NCI-H345 (cell line): ENCODE results near the gene MIS18BP1.
"Not testable (repeated sequence)": the region's sequence is repeated elsewhere in the genome, so short reads cannot be mapped to it uniquely, and the experiment has no call there.

Source experiments
- DNase-seq: peaks from one replicate; lab custom pipeline; 2025; lab: John Stamatoyannopoulos, UW

MIS18BP1 gene

DNA sequence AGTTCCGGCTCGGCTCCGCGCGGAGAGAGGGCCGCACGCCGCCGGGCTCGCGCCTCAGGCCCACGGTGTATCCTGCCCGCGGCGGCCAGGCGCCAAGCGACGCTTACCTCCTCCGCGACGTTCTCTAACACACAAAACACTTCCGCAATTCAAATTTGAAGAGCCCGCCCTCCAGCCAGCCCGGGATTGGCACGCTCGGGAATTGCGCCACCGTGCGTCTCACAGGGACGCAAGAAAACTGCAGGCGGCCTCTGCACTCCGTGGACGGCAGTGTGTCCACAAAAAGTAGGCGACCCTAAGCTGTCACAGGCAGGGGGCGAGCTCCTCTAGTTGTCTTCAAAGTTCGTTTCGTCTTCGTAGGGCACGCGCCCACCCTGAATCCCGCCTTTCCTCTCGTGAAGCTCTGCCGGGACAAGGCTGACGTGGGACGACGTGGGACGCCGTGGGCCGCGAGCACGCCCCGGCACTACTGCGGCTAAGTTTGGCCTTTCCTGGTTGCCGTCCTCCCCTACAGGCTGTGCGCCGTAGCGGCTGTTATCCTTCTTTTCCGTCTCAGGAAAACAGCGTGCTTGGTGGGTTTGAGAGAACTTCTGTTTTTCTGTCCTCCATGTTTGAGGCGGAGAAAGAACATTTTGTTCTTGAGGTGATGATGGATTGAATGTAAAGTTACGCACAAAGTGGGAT, at the start of gene MIS18BP1:
Gene MIS18BP1 (minus strand): TSS at position 133 of the 684 bp plus-strand sequence. CDS start 5,916 bp downstream, outside the sequence.
- peak; percentile 94 for DNase-seq

GRCh38 chr14:45298423-45299117, 45.6 kb upstream of the MIS18BP1 start:
- no peak for DNase-seq

DNA sequence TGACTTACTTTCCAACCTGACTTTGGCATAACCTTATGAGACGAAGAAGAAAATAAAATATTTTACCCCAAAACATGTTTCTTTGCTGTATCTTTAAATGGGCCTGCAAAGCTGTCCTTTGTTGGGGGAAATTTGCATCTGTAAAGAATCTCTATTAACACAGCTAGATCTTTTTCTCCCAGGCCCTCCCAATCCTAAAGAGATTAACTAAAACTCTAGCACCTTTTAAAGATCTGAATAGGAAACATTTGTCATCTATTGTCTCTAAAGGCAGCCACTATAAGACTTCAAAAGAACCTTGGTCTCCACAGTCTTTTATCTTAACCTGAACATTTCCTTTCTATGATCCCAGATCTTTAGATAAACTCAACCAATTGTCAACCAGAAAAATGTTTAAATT, 41.8 kb upstream of the MIS18BP1 start:
- not testable (repeated sequence) for DNase-seq

DNA sequence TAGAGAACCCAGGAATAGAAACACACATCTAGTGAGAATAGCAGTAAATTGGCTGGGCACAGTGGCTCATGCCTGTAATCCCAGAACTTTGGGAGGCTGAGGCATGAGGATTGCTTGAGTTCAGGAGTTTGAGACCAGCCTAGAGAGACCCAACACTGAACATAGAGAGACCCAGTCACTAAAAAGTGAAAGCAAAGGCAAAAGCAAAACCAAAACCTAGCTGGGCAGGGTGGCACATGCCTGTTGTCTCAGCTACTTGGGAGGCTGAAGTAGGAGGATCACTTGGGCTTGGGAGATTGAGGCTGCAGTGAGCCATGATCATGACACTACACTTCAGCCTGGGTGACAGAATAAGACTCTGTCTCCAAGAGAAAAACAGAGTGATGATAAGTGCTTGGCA, 37.5 kb upstream of the MIS18BP1 start:
- DNase-seq = no peak

DNA sequence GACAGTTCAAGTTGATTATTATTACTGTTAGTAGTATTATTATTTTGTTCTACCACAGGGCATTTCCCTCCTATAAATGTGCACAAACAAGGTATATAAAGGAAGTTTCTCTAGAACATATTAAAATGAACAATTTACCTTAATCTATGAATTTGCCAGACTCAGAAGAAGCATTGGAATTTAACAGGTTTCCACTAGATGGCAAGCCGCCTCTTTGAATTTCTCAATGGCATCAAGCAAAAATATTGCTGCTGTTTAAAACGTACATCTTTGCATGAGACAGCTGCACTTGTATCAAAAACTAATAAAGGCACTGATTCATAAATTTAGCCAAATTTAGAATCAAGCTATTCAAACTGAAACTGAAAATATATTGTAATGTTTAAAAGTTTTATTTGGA, 34.6 kb upstream of the MIS18BP1 start:
- no peak for DNase-seq

DNA sequence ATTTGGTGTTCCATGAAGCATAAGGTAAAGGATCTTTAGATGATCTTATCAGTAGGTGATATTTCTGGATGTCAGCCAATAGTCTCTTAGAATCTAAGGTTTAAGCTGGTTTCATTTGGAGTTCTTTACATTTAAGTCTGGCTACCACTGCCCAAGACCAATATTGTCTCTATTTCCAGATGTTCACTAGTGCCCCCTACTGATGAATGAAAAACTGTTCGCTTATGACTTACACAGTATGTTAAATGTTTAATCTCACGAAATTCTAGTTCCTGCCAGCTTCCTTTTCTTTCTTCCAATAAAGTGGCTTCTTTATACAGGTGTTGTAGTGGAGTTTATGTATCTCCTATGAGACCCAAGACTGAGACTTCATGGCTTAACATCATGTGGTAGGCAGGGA, 31.8 kb upstream of the MIS18BP1 start:
- DNase-seq = no peak

DNA sequence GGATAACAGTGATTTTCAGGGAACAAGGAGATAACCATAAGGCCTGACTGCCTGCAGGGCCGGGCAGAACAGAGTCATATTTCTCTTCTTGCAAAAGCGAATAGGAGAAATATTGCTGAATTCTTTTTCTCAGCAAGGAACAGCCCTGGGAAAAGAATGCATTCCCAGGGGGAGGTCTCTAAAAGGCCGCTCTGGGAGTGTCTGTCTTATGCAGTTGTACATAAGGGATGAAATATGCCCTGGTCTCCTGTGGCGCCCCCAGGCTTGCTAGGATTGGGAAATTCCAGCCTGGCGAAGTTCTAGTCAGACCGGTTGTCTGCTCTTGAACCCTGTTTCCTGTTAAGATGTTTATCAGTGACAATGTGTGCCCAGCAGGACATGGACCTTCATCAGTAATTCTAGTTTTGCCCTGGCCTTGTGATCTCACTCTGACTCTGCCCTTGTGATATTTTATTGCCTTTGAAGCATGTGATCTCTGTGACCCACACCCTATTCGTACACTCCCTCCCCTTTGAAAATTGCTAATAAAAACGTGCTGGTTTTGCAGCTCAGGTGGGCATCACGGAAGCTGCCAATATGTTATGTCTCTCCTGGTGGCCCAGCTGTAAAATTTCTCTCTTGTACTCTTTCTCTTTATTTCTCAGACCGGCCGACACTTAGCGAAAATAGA, 28.9 kb upstream of the MIS18BP1 start:
- not testable (repeated sequence) for DNase-seq

GRCh38 chr14:45271858-45272537, 19.0 kb upstream of the MIS18BP1 start:
- no peak for DNase-seq

DNA sequence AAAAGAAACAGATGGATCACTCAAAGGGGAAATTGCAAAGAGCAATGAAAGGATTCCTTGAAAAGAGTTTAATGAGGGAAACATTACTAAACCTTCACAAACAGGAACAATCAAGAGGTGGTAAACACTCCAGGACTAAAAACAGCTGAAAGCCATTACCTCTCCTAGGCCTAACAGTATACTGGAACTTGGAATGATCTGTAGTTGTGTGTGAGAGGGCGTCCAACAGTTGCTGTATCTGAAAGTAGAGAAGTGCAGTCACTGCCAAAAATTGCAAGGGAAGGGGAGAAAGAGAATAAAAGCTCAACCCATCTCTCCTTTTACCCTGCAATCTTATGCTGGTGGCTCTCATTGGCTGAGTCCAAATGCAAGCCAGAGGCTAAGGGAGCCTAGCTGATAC, 17.0 kb upstream of the MIS18BP1 start:
- no peak for DNase-seq

GRCh38 chr14:45267071-45267470, 14.1 kb upstream of the MIS18BP1 start:
- no peak for DNase-seq

GRCh38 chr14:45262637-45263036, 9.6 kb upstream of the MIS18BP1 start:
- no peak for DNase-seq

DNA sequence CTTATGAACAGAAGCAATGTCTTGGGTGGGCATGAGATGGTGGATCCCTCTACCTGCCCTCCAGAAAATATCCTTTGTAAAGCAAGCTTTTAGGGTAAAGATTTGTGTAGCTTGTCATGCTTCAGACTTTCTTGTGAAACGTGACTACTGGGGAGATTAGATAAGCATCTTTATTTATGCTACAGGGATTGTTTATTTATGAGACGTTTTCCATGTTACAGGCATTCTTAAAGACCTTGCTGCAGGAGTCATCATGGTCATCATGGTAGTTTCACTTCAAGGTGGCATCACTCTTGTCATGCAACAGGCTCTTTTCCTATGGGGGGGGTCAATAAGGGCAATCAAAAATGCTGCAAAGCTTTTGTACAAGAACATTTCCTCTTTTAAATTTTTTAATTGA, 8.2 kb upstream of the MIS18BP1 start:
- no peak for DNase-seq

GRCh38 chr14:45258805-45259204, 5.8 kb upstream of the MIS18BP1 start:
- no peak for DNase-seq

DNA sequence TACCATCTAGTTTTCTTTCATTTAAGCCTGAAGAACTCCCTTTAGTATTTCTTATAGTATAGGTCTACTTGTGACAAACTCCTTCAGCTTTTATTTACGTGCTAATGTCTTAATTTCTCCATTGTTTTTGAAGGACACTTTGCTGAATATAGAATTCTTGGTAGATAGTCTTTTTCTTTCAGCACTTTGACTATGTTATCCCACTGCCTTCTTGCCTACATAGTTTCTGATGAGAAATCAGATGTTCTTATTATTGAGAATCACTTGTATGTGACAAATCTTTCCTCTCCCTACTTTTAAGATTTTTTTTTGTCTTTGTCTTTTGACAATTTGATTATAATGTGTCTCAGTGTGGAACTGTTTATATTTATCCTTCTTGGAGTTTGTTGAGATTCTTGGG, 5.1 kb upstream of the MIS18BP1 start:
- DNase-seq = no peak

- no peak for DNase-seq
Measured at GRCh38 chr14:45254771-45255170, 1.8 kb upstream of the MIS18BP1 start.

DNA sequence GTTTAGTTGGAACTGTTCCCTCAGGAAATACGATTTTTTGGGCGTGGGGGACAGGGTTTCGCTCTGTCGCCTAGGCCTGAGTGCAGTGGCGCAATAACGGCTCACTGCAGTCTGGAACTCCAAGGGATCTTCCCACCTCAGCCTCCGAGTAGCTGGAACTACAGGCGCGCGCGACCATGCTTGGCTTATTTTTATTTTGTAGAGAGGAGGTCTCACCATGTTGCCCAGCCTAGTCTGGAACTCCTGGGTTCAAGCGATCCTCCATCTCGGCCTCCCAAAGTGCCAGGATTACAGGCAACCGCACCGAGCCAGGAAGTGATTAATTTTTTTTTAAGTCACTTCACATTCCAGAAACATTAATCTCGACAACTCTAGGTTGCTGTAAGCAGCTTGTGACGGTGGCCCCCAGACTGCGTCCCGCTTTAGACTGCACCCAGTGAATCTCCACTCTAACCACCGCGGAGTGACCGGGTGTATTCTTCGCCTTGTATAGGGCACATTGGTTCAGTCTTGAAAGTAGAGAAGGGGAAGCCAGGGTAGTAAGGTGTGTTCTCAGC, 830 bp upstream of the MIS18BP1 start:
- no peak for DNase-seq

DNA sequence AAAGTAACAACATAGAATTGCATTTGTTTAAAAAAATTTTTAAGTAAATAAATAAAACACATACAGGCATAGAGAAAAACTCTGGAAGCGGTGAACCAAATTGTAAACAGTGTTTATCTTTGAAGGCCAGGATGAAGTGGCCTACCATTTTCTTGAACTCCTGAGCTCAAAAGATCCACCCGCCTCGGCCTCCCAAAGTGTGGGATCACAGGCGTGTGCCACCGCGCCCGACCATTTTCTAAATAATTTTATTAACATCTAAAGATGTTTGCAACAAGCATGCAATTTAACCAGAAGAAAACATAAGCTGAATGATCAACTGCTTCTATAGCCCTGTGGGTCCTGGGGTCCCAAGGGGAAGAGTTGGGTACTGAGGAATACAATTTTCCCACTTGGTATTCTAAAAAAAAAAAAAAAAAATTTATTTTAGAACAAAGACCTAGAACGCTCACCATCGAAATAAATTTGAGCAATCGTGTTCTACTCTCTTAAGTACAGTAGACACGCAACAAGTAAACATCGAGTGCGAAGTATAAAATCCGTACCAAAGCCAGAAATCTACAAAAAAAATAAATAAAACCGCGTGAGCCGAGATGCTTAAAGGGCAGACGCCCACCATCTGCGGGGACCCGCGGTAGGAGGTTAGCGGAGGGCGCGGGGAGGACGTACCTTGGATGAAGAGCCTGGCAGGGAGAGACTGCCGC, 484 bp downstream of the MIS18BP1 start:
- DNase-seq = peak; percentile 30

- peak; percentile 33 for DNase-seq
Measured at GRCh38 chr14:45251912-45252311, 1.1 kb downstream of the MIS18BP1 start.

DNA sequence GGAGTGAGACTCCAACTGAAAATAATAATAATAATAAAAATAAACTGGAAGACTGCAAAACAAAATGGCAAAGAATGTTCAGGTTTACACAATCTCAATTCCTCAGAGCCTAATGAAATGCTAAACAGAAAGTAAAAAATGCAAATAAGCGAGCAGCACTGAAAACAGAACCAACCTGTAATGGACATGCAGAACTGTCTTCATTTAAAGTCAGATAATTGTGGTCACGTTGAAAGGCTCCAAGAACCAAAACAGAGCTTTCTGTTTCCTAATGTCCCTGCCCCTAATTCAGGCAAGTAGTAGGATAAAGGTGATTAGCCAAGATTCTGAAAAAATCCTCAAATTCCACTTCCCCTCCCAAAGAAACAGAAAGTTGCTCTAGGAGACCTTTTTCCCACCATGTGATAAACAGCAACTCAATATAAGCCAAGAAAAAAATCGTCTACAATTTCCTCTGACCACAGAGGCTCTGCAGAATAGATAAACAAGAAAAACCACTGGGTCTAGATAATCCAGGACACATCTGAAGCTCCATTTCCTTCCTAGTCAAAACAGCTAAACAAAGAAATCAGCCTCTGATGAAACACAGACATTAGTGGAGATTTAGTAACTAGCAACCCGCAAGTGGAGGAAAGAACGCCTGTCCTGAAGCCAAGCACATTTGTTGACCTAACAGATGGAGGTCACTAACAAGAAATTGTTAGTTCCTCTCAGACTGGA, 3.0 kb downstream of the MIS18BP1 start:
- no peak for DNase-seq

- no peak for DNase-seq
Measured at GRCh38 chr14:45247427-45247826, 5.6 kb downstream of the MIS18BP1 start.

- no peak for DNase-seq
Measured at GRCh38 chr14:45246691-45247090, 6.3 kb downstream of the MIS18BP1 start.
